K562 (cell line): ENCODE measurements around the gene MAPKAPK3. TPM values are rescaled to one million over a fixed set of nuclear protein-coding genes. Genes with fewer than 3 reads are reported as not detected.

Experiments used
- ETV1 ChIP-seq: fragments of 450-650 bp; conservative IDR thresholded peaks from 2 replicates; pipeline ENCODE4 v1.6.1; 2016; ENCODE audit warnings: missing genetic modification characterization, control low read depth, low read depth, missing compliant biosample characterization
- FOXO4 ChIP-seq: fragments of 450-650 bp; formaldehyde crosslinking; IDR thresholded peaks from 2 replicates; pipeline ENCODE4 v1.4.0; 2020; ENCODE audit warnings: mild to moderate bottlenecking, moderate library complexity
- GABPB1 ChIP-seq: sonication (generic); formaldehyde crosslinking; IDR thresholded peaks from 2 replicates; pipeline ENCODE4 v1.8.0; 2022; ENCODE audit warnings: mild to moderate bottlenecking, missing genetic modification reagents
- PHF21A ChIP-seq: fragments of 450-650 bp; IDR thresholded peaks from 2 replicates; pipeline ENCODE4 v1.6.1; 2017; ENCODE audit warnings: low read depth, borderline replicate concordance
- PHF8 ChIP-seq: fragments of 200-600 bp; sonication (generic); IDR thresholded peaks from 2 replicates; pipeline ENCODE4 v1.6.1; 2012; ENCODE audit warnings: mixed run types, mild to moderate bottlenecking, inconsistent platforms, low read length, moderate library complexity, borderline replicate concordance
- PHTF2 ChIP-seq: fragments of 250-450 bp; sonication (Bioruptor Pico); IDR thresholded peaks from 2 replicates; pipeline ENCODE4 v1.5.0; 2021; ENCODE audit warnings: mild to moderate bottlenecking
- RBBP5 ChIP-seq: fragments of 200-600 bp; sonication (generic); IDR thresholded peaks from 2 replicates; pipeline ENCODE4 v1.6.1; 2012; ENCODE audit warnings: borderline replicate concordance, mild to moderate bottlenecking, low read length, control low read depth, inconsistent platforms; ENCODE audit not compliant: insufficient read depth, poor library complexity, severe bottlenecking
- SIN3A ChIP-seq, 2 experiments: fragments of 150-350 bp in 1 of 2; IDR thresholded peaks; 2 replicates each; pipeline ENCODE4 v1.6.1; 2011 to 2016; ENCODE audit warnings: borderline replicate concordance in 2 of 2, low read depth in 2 of 2, low read length in 2 of 2, mild to moderate bottlenecking in 2 of 2, moderate library complexity in 2 of 2; ENCODE audit not compliant: control insufficient read depth in 1 of 2
- SIX5 ChIP-seq, 2 experiments: IDR thresholded peaks; 2 replicates each; pipeline ENCODE4 v1.6.1; 2011; ENCODE audit warnings: low read length in 2 of 2, borderline replicate concordance in 1 of 2, low read depth in 1 of 2, mild to moderate bottlenecking in 1 of 2, moderate library complexity in 1 of 2; ENCODE audit not compliant: insufficient read depth in 1 of 2
- SREBF1 ChIP-seq: fragments of 150-350 bp; IDR thresholded peaks from 2 replicates; pipeline ENCODE4 v1.6.1; 2014; ENCODE audit warnings: antibody characterized with exemption, low read depth, low read length, borderline replicate concordance
- TCF3 ChIP-seq: sonication (generic); formaldehyde crosslinking; IDR thresholded peaks from 2 replicates; pipeline ENCODE4 v1.4.0; 2020; ENCODE audit warnings: mild to moderate bottlenecking, missing genetic modification reagents
- ZBTB11 ChIP-seq, 3 experiments: fragments of 200-800 bp in 1 of 3; fragments of 250-450 bp in 1 of 3; fragments of 450-650 bp in 1 of 3; sonication (Bioruptor Pico) in 1 of 3; sonication (Bioruptor generic) in 1 of 3; formaldehyde crosslinking in 1 of 3; IDR thresholded peaks; 2 replicates each; pipeline versions ENCODE4 v1.6.1 to v1.8.0; 2016 to 2022; ENCODE audit warnings: mild to moderate bottlenecking in 2 of 3, missing genetic modification characterization in 2 of 3, missing compliant biosample characterization in 1 of 3, moderate library complexity in 1 of 3
- ZC3H4 ChIP-seq: sonication (generic); formaldehyde crosslinking; IDR thresholded peaks from 2 replicates; pipeline ENCODE4 v1.9.0; 2021; ENCODE audit warnings: missing genetic modification reagents, borderline replicate concordance
- ZNF41 ChIP-seq: fragments of 250-450 bp; sonication (Bioruptor Pico); conservative IDR thresholded peaks from 2 replicates; pipeline ENCODE4 v1.4.0; 2020; ENCODE audit warnings: mild to moderate bottlenecking
- polyA plus RNA-seq, 8 experiments: library from polyadenylated mRNA; depleted of rRNA in 4 of 8; stranded (reverse) in 5 of 8; unstranded in 3 of 8; fragments of >200 nt; fragmentation: Nextera tagmentation in 2 of 8; fragmentation: Illumina TruSeq in 1 of 8; extraction: Ambion mirVana in 2 of 8; extraction: Trizol in 1 of 8; gene quantifications; 2 replicates each; pipeline versions ENCODE4 v1.2.1 to v1.2.3, GENCODE V29; 2011 to 2014; ENCODE audit warnings: inconsistent platforms in 1 of 8, missing spikeins in 1 of 8
- total RNA-seq, 7 experiments: library from RNA; depleted of rRNA in 6 of 7; stranded (reverse); fragments of >200 nt in 6 of 7; fragmentation: Illumina TruSeq in 2 of 7; extraction: Trizol in 2 of 7; gene quantifications; 2 replicates each; pipeline versions ENCODE4 v1.2.1 to v1.2.3, GENCODE V29; 2011 to 2021; ENCODE audit warnings: low replicate concordance in 1 of 7
- TF ChIP-seq, protein P1 (sequence below): fragments of 450-650 bp; IDR thresholded peaks from 2 replicates; pipeline ENCODE4 v1.6.1; 2016; ENCODE audit warnings: antibody characterized with exemption
- TF ChIP-seq, protein P2 (sequence below): sonication (generic); formaldehyde crosslinking; IDR thresholded peaks from 2 replicates; pipeline ENCODE4 v1.9.0; 2022; ENCODE audit warnings: mild to moderate bottlenecking, missing genetic modification reagents

The MAPKAPK3 gene
- total and polyA plus RNA-seq, 9 of the 15 experiments (the other 6 are each of a cell fraction or from before 2014, with no cell fraction given) = 8.0 to 56.4 (median 41.2) TPM

GRCh38 chr3:50607271-50608091, 9.5 kb upstream of the MAPKAPK3 start (continued):
- TF ChIP-seq SIX5 (IDR thresholded peaks at IDR 0.05; ENCODE audit: borderline replicate concordance in 1 of 2, insufficient read depth in 1 of 2, low read depth in 1 of 2, low read length in 2 of 2) (no peak), ETV1 (tag) (peak; percentile 67), RBBP5 (peak; percentile 47), TCF3 (CRISPR knock-in tag) (0 out of 2 replicates have a peak, but pooled peaks have one; percentile 16), SREBF1 (no peak), ZBTB11 (CRISPR knock-in tag; IDR thresholded peaks at IDR 0.05) (peak in 2 of 3 experiments; percentile 74 to 84; a peak in 4 of 6 replicates), SIN3A (IDR thresholded peaks at IDR 0.05; ENCODE audit: borderline replicate concordance in 2 of 2, control insufficient read depth in 1 of 2, low read depth in 2 of 2, low read length in 2 of 2) (0 out of 4 replicates have a peak, but pooled peaks of 1 of the 2 experiments have one; percentile 19), PHF21A (no peak), GABPB1 (CRISPR knock-in tag) (peak; percentile 84), FOXO4 (CRISPR knock-in tag) (no peak), PHTF2 (CRISPR knock-in tag) (no peak), ZC3H4 (CRISPR knock-in tag) (no peak), PHF8 (no peak), ZNF41 (no peak)
- TF ChIP-seq, protein P1, sequence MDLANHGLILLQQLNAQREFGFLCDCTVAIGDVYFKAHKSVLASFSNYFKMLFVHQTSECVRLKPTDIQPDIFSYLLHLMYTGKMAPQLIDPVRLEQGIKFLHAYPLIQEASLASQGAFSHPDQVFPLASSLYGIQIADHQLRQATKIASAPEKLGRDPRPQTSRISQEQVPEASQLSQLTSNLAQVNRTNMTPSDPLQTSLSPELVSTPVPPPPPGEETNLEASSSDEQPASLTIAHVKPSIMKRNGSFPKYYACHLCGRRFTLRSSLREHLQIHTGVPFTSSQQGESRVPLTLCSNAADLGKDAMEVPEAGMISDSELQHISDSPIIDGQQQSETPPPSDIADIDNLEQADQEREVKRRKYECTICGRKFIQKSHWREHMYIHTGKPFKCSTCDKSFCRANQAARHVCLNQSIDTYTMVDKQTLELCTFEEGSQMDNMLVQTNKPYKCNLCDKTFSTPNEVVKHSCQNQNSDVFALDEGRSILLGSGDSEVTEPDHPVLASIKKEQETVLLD = no peak
- TF ChIP-seq, protein P2, sequence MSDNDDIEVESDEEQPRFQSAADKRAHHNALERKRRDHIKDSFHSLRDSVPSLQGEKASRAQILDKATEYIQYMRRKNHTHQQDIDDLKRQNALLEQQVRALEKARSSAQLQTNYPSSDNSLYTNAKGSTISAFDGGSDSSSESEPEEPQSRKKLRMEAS (CRISPR knock-in tag) = 0 out of 2 replicates have a peak, but pooled peaks have one; percentile 33
